Activated CD4-positive, CD25-positive, alpha-beta regulatory T cell (primary cell): ENCODE measurements around the gene OXNAD1.

Source experiments
- DNase-seq, 4 experiments: peaks; one replicate each; lab custom pipeline; 2025; lab: John Stamatoyannopoulos, UW

Gene OXNAD1

DNA sequence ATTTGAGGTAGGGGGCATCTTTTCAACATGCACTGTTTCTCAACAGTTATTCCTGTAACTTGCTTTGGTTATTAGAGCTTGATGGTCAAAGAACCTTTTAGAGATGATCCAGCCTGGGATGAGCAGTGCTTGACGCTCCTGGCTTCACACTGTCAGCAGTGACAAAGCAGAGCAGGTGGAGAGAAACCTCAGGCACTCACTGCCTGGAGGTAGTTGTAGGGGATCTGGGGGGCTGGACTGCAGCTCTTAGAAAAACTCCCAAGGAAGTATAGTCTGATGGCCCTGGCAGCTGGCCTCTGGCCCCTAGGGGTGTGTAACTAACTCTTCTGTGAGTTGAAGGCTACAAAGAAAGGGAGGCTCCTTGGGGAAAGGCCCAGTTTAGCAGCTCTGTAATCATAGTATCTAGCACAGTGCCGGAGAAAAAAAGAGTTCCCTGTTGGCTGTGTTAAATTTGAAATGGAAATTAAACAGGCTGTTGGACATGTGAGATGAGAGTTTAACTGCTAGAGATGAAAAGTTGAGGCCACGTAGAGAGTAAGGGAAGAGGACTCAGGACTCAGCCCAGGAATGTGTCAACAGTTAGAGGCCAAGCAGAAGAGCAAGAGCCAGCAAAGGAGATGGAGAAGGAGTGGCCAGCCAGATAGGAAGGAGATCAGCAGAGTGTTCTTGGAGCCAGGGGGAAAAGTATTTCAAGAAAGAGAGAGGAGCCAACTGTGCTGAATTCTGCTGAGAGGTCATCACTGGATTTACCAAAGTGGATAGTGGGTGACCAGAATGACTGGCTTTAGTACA is 14.2 kb downstream of the OXNAD1 start:
- DNase-seq: no peak

DNA sequence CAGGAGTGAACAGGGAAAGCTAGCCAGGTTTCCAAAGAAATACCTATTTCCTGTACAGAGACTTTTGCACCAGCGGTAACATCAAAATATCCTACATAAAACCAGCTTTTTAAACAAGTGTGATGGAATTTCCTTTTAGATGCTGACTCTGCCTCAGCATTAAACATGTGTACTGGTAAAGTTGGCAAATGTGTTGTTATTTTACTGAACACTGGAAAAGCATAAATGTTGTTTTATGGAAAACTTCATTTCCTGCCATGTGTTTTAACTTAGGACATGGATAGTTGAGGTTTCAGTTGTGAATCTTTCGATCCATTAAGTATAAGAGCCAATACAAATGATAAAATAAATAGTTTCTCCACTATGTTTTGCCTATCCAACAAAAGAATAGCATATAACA is 15.7 kb downstream of the OXNAD1 start:
- no peak for DNase-seq

DNA sequence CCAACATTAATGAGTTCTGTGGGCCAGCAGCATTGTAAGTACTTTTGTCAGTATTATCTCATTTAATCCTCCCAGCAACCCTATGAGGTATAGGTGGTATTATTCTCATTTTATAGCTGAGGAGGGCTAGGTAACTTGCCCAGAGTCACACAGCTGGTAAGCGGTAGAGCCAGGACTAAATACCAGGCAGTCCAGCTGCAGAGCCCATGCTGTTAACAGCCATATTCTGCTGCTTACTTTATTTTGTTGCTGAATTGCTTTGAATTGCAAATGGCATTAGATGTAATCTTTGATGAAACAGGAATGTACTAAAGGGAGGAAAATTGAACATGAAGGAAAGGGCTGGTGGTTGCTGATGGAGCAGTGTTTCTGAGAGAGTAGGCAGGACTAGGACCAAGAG is 19.6 kb downstream of the OXNAD1 start:
- no peak for DNase-seq

DNA sequence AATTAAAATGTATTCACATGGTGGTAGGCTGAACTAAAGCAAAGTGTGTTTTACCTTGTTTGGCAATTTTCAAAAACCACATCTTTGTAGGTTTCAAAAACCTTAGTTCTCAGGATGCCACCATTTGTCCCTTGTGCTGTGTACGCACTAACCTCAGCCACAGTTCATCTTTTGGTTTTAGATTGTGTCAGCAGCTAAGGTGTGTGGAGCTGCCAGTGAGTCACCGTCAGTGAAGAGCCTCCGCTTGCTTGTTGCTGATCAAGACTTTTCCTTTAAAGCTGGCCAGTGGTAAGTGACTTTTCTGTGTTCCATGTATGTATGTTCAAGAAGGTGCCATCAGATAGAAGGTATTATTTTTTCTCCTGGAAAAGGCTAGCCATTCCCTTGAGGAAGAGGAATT is 21.1 kb downstream of the OXNAD1 start:
- DNase-seq: peak; percentile 7 to 41 (median 26)

DNA sequence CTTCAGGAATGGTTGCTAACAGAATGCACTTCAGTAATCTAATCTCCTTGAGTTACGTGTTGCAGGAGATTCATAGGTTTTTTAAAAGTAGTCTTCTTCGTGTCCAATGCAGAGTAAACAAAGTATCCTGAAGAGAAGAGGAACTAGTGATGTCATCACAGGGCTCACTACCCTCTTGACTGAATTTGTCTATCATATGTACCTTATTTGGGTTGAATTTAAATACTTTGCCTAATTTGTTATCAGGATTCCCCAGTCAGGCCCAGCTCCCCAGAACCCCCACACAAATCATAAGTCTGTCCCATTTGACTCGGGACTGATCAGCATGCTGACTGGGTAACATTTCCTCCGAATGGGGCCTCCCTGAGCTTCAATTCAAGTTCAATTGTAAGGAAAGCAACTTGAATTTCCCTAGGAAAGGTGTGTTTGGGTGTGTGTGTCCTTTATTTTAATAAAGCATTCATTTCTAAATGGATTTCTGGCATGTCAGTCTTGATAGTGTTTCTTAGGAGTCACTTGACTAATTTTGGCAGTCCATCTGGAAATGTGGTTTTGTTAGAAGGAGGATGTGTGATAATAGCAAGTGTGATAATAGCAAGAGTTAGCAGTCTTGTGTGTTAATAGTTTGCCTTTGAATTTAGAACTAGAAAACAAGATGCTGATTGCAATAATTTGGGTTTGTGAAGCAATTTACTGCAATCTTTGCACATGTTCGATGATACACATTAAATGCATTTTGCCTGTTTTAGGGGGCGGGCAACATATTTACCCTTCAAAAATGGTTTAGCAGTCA is 21.9 kb downstream of the OXNAD1 start:
- DNase-seq: no peak

DNA sequence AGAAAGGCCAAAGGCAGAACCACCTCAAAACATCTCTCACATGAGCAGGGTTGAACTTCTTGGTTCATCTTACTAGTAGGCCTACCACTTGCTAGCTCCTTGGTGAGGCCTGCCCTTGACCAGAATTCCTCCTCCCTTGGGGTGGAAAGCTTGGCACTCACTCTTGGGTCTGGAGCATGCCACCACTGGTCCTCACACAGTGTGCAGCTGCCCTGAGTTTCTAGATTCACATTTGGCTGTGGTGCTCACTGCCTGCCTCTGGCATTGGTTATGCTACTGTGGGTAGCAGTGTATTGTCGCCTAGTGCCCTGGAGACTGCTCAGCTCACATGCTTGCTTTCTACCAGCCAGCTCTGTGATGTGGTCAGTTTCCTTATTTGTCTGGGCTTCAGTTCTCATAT is 23.7 kb downstream of the OXNAD1 start:
- no peak for DNase-seq

DNA sequence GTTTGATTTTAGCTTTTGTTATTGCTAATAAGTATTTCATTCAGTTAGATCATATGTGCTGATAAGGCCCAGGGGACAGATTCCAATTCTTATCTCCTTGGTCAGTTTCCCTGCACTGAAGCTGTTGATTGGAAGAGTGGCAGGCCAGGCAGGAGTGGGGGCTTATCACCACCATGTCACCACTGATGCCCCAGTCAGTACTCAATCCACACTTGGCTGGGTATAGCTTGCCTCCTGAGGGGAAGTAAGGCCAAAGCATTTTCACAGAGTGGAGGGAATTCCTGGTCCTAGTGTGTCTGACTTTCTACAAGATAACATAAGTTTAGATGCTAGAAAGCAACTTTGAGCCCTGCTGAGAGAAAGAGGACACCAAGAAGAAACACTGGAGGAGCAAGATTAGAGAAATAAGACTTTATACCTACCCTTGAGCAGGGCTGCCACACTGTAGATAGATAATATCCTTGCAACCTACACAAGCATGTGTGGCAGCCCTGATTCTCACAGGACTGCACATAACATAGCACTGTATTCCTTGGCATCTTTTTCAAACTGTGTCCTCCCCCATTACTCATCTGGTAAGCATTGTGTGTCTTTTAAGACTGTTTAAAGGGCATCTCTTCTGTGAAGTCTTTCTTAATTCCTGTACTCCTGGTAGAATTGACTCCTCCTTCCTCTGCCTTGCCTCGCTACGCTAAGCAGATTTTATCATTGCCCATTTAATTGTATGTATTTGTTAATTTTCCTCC is 24.3 kb downstream of the OXNAD1 start:
- no peak for DNase-seq

DNA sequence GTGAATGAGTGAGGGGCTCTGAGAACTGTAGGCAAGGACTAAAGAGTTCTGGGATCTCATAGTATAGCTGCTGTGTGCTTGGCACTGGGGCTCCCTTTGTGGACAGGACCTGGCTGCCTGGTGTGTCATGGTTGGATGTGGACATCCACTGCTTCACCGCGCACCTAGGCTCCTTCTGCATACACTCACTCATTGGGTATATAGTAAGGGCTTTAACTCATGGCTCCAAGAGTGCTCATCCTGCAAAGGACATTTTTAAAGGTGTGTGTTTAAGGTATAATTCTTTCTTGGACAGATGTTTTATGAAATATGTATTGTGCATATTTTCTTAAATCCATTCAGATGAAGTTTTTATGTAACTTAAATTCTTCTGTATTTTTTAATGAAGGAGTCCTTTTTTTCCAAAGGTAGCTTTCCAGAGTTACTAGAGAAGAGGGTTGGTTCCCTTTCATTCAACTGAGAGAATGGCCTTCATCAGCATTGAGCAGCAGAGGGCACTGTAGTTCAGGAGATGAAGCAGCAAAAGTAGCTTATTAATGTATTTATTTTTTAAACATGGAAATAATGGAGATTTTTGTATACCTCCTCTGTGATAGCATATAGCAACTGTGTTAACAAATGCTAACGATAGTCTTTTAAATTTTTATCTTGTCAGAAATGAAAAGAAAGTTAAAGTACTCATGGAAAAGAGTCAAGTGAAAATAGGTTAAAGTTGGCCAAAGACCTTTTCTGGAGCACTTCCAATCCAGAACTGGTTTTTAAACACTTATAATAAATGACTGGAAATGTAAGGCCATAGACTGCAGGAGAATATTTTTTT is 25.2 kb downstream of the OXNAD1 start:
- peak in 3 of 4 experiments; percentile 7 to 27 (median 20) for DNase-seq

DNA sequence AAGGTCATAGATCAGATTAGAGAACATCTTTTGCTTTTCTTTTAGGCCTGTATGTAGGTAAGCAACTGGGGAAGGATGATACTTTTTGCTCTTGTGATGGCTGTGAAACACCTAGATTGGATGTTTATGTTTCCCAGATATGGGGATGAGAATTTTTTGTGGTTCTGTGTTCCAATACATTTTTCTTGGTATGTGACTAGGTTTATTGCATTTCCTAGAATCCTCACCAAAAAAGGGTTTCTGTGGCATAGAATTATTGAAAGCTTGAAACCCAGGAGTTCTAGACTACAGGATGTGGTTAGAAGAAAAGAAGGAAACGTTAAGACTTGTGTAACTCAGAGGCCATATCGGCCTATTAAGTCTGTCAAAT is 25.8 kb downstream of the OXNAD1 start:
- DNase-seq: no peak

DNA sequence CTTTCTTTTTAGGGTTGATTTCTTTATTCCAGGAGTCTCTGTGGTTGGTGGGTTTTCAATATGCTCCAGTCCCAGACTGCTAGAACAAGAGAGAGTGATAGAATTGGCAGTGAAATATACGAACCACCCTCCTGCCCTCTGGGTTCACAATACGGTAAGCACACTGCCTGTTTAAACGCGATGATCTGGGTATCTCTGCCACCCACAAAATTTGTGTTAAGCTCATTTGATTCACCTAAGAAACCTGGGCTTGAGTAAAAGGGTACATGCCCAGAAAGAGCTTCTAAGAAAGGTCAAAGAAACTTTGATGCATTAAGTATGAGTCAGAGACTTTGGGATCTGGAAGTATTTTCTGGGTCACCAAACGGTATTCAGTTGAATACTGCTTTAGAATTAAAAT is 29.8 kb downstream of the OXNAD1 start:
- DNase-seq: no peak

DNA sequence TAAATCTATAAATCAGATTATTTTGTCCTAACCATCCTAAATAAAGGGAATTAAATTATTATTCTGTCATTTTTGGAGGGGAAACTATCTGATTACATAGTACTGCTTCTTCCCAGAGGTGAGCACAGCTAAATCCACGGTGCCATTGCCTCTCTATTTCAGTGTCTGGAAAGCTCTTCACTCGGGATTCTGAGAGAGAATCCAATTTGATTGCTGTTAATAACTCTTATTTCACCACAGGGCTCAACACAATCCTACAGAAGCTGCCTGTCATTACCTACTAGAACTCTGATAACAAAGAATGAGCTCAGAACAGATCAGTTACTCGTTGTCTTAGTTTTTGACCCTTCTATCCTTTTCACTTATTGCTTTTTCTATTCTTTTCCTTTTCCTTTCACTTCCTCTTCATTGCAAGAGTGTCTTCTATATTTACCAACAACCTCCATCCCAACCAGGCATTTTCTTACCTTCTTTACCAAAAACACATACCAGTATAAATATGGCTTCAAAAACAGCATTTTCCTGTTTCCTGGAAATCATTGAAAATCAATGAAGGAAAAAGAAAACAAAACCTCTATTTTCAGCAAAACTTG is 30.4 kb downstream of the OXNAD1 start:
- DNase-seq: no peak

DNA sequence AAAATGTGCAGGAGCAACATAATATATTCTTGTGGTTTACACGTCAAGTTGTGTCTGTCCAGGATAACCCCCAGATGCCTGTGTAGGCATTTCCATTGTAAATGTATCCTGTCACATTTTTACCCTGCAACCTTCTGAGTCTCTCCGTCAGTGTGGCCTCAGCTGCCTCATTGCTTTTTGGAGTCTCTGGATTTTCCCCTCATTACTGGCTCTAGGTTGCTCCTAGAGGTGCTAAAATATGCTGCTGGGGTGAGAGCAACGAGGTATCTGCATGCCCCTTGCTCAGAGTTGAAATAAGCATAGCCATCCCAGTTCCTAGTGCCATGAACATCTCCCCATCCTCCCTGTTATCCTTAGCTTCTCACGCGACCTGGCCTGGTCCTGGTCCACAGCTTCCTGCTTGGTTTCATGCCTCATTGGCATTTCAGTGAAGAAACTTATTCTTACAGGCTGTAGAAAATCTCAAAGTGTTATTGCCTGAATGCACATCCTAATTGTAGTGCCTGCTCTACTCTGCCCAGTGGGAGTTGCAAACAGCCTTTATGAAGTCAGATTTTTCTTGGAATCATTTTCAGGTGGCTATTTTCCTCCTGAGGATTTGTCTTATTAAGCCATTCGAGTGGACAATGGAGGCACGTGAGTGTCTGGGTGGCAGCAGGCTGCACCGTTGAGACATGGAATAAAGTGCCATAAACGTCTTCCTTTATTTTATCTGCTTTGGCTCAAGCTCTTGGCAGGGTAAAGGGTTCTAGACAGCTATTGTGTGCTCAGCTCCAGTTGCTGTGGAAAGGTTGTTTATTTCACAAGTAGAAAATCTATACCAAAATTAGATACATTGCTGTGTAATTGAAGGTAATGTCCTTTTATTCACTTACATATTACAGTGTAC is 33.2 kb downstream of the OXNAD1 start:
- DNase-seq: no peak

DNA sequence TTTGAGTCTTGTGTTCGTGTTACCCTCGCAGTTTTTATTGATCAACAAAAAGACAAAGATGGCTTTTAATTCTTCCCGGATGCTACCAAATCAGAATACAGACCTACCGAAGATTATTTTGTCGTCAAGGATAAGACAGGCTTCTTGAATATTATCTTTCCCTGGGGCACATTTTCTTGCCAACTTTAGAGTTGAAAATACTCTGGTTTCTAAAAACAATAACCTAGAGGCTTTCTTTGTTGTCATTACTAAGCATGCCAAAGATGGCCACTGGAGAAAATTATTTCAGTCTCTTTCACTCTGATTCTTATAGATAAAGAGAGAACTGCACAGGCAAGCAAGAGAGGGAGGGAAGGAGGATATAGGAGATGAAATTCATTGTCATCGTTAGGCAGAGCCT is 33.9 kb downstream of the OXNAD1 start:
- no peak for DNase-seq

DNA sequence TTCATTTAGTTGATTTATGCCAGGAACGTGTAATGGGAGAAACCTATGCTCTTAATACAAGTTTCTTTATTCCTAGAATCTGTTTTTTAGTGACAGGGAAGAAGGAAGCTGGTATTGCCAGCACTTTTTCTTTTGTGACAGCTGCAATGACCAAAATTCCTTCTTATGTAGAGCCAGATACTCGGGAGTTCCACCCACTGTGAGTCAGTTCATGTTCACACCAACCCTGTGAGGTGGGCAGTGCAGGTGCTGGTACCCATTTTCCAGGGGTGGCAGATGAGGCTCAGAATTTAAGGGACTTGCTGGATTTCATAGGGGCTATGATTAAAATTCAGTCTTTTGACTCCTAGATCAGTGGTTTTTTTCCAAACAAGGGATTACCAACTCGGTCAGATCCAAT is 34.7 kb downstream of the OXNAD1 start:
- DNase-seq: no peak

DNA sequence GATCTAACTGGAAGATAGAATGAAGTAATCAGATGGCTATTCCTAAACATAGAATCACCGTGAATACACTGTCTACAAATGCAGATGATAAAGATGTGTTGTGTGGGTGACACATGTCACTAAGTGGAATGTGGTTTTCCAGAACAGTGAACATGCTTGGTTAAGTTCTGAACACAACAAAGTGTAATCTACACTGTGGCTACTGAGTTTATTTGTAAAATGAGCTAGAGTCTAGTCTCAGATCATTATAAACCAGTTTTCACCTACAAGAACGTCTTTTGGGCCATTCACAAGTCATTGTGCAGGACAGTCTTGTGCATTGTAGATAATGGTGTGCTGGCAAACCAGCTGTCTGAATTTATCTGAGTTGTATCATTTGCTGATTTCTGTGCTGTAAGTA is 35.3 kb downstream of the OXNAD1 start:
- DNase-seq: no peak

DNA sequence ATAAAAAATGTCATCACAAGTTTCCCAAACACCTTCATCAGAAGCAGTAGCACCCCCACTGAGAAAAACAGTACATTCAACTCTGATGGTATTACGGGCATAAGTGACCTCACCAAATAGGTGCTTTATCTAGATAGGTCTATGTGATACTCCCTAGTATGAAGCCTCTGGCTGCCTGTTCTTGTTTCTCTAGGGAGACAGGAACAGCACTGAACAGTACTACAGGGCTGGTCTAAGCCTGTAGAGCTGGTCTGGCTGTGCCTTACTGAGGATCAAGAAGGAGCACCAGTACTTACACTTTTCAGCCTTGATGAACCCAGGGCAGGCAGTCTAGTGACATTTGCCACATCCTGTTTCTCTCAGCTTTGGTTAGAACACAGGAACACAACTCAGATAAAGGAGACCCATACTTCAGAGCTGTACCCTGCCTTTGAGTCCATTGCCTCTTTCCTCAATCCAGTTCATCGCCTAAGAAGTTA is 35.9 kb downstream of the OXNAD1 start:
- DNase-seq: no peak

DNA sequence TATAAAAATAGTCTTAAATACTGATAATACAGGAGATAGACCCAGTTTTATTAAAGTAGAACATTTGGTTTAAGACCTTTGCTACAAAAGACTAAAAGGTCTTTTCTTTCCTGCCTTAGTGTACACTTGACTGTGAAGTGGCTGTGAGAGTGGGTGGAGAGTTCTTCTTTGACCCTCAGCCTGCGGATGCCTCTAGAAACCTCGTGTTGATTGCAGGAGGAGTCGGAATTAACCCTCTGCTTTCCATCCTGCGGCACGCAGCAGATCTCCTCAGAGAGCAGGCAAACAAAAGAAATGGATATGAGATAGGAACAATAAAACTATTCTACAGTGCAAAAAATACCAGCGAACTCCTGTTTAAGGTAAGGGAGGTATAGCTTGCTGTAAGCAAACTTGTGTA is 36.5 kb downstream of the OXNAD1 start:
- no peak for DNase-seq

DNA sequence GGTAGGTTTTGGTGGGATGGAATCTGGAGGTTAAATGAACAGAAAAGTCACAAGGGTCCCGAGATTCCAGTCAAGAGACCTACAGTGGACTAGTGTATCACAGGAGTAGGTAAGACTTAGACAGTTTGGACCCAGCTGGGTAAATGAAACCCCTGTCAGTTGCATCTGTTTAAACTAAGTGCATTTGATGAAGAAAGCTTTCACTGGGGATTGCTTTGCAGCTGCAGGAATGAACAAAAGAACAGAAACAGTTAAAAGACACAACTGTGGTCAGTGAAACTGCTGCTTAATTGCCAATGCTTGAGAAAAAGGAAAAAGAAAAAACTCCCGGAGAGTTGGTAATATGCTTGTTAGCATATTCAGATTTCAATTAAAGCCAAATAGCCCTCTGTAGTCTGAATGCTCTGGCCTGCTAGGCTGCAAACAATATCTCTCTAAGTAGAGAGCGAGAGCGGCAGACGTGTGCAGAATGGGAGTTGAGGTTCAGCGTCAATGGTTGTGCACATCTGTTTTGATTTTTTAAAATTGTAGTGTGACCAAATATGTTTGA is 37.1 kb downstream of the OXNAD1 start:
- DNase-seq: no peak

DNA sequence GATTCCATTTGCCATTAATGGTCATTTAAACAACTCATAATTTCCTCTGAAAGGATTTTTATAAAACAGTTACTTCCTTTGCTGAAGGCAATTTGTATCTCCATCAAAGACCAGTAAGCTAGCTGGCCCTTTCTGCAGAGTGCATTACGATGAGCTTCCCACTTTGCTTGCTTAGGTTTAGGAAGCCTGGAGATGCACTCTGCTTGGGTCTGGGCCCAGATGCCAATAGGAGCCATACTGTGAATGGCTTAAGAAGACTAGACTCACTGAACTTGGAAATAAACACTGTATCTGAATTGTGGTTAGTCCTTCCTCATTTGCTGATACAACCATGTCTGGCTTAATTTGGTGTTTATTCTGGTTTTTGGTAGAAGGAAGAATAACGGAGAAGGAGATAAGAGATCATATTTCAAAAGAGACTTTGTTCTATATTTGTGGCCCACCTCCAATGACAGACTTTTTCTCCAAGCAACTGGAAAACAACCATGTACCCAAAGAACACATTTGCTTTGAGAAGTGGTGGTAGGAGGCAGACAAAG is 38.1 kb downstream of the OXNAD1 start:
- DNase-seq: no peak
